ENCODE data around the gene SIN3A. TPM values are rescaled to one million over a fixed set of nuclear protein-coding genes. Genes with fewer than 3 reads are reported as not detected.

Gene SIN3A
- total RNA-seq, 1 donor from 2014 or later: 54.0 TPM

- no peak for TF ChIP-seq EZH2 (IDR thresholded peaks at IDR 0.05; ENCODE audit: insufficient read depth, low read length)
- TF ChIP-seq CTCF (IDR thresholded peaks at IDR 0.05; ENCODE audit: insufficient read depth, low read depth, low read length): no peak
- Histone ChIP-seq H3K27ac (ENCODE audit: low read depth, low read length) (no peak overlapping the region), H3K4me2 (ENCODE audit: low read length) (no peak overlapping the region), H3K9ac (ENCODE audit: low read length) (no peak overlapping the region), H3K9me3 (ENCODE audit: insufficient read depth, low read depth, low read length) (no peaks in the 10 kb centered on the region), H3K4me1 (ENCODE audit: insufficient read depth, low read length) (peaks cover under 1% of the 10 kb centered on the region), H4K20me1 (ENCODE audit: insufficient read depth, low read length) (peaks cover 19% of the 10 kb centered on the region), H3K36me3 (ENCODE audit: insufficient read depth, low read length) (peaks cover 20% of the 10 kb centered on the region), H2AFZ (ENCODE audit: low read depth, low read length) (no peak overlapping the region), H3K79me2 (ENCODE audit: insufficient read depth, low read length) (peaks cover 39% of the 10 kb centered on the region), H3K27me3 (ENCODE audit: insufficient read depth, low read length) (no peaks in the 10 kb centered on the region), H3K4me3 (ENCODE audit: insufficient read depth, low read depth, low read length) (no peak overlapping the region)
- Mint-ChIP-seq H3K4me1 (ENCODE audit: low read depth, unreplicated experiment) (peaks cover 2% of the 10 kb centered on the region), H3K36me3 (ENCODE audit: low read depth, unreplicated experiment) (peaks cover 12% of the 10 kb centered on the region), H3K27me3 (ENCODE audit: low read depth, unreplicated experiment) (no peaks in the 10 kb centered on the region), H3K4me3 (ENCODE audit: unreplicated experiment) (no peak overlapping the region), H3K9me3 (ENCODE audit: unreplicated experiment) (no peaks in the 10 kb centered on the region), H3K27ac (ENCODE audit: unreplicated experiment) (no peak overlapping the region)
- DNase-seq (ENCODE audit: low read depth): no peak
- no peak for FAIRE-seq
Observed at GRCh38 chr15:75425966-75426500, 25.5 kb downstream of the SIN3A start.

GRCh38 chr15:75422554-75422953 is 28.9 kb downstream of the SIN3A start:
- no peaks in the 10 kb centered on the region for H3K4me1 Mint-ChIP-seq (ENCODE audit: low read depth, unreplicated experiment)
- H3K27me3 Mint-ChIP-seq (ENCODE audit: low read depth, unreplicated experiment): no peaks in the 10 kb centered on the region
- DNase-seq (ENCODE audit: low read depth) (no peak), FAIRE-seq (no peak)
- no peak overlapping the region for H3K4me3 ChIP-seq (ENCODE audit: insufficient read depth, low read depth, low read length)
- H3K79me2 ChIP-seq (ENCODE audit: insufficient read depth, low read length): peaks cover 23% of the 10 kb centered on the region
- no peaks in the 10 kb centered on the region for H3K27me3 ChIP-seq (ENCODE audit: insufficient read depth, low read length)
- peaks cover 7% of the 10 kb centered on the region for H3K4me1 ChIP-seq (ENCODE audit: insufficient read depth, low read length)
- peaks cover 22% of the 10 kb centered on the region for H4K20me1 ChIP-seq (ENCODE audit: insufficient read depth, low read length)
- TF ChIP-seq EZH2 (IDR thresholded peaks at IDR 0.05; ENCODE audit: insufficient read depth, low read length) (no peak), CTCF (IDR thresholded peaks at IDR 0.05; ENCODE audit: insufficient read depth, low read depth, low read length) (no peak)
- H3K9me3 Mint-ChIP-seq (ENCODE audit: unreplicated experiment): no peaks in the 10 kb centered on the region
- H3K36me3 Mint-ChIP-seq (ENCODE audit: low read depth, unreplicated experiment): peaks cover 8% of the 10 kb centered on the region
- H3K36me3 ChIP-seq (ENCODE audit: insufficient read depth, low read length): peaks cover 10% of the 10 kb centered on the region
- H2AFZ ChIP-seq (ENCODE audit: low read depth, low read length): no peak overlapping the region
- H3K27ac ChIP-seq (ENCODE audit: low read depth, low read length): no peak overlapping the region
- H3K9me3 ChIP-seq (ENCODE audit: insufficient read depth, low read depth, low read length): no peaks in the 10 kb centered on the region
- H3K9ac ChIP-seq (ENCODE audit: low read length): no peak overlapping the region
- no peak overlapping the region for H3K27ac Mint-ChIP-seq (ENCODE audit: unreplicated experiment)
- no peak overlapping the region for H3K4me3 Mint-ChIP-seq (ENCODE audit: unreplicated experiment)
- H3K4me2 ChIP-seq (ENCODE audit: low read length): no peak overlapping the region

GRCh38 chr15:75420698-75421097 is 30.8 kb downstream of the SIN3A start:
- Histone ChIP-seq H3K79me2 (ENCODE audit: insufficient read depth, low read length) (peaks cover 15% of the 10 kb centered on the region), H3K4me2 (ENCODE audit: low read length) (no peak overlapping the region), H3K9me3 (ENCODE audit: insufficient read depth, low read depth, low read length) (no peaks in the 10 kb centered on the region), H3K27ac (ENCODE audit: low read depth, low read length) (no peak overlapping the region), H2AFZ (ENCODE audit: low read depth, low read length) (no peak overlapping the region), H3K4me1 (ENCODE audit: insufficient read depth, low read length) (peaks cover 7% of the 10 kb centered on the region), H4K20me1 (ENCODE audit: insufficient read depth, low read length) (peaks cover 12% of the 10 kb centered on the region), H3K36me3 (ENCODE audit: insufficient read depth, low read length) (peaks cover 10% of the 10 kb centered on the region), H3K4me3 (ENCODE audit: insufficient read depth, low read depth, low read length) (no peak overlapping the region), H3K27me3 (ENCODE audit: insufficient read depth, low read length) (no peaks in the 10 kb centered on the region), H3K9ac (ENCODE audit: low read length) (no peak overlapping the region)
- Mint-ChIP-seq H3K36me3 (ENCODE audit: low read depth, unreplicated experiment) (peaks cover 10% of the 10 kb centered on the region), H3K27ac (ENCODE audit: unreplicated experiment) (no peak overlapping the region), H3K27me3 (ENCODE audit: low read depth, unreplicated experiment) (no peaks in the 10 kb centered on the region), H3K9me3 (ENCODE audit: unreplicated experiment) (no peaks in the 10 kb centered on the region), H3K4me3 (ENCODE audit: unreplicated experiment) (no peak overlapping the region), H3K4me1 (ENCODE audit: low read depth, unreplicated experiment) (no peaks in the 10 kb centered on the region)
- no peak for FAIRE-seq
- TF ChIP-seq EZH2 (IDR thresholded peaks at IDR 0.05; ENCODE audit: insufficient read depth, low read length) (no peak), CTCF (IDR thresholded peaks at IDR 0.05; ENCODE audit: insufficient read depth, low read depth, low read length) (no peak)
- DNase-seq (ENCODE audit: low read depth): peak; percentile 20
